GM18517 (cell line): ENCODE data around the gene OR52E6.

Experiments used
- ATAC-seq: cut with Tn5 transposase; IDR thresholded peaks from one replicate; pipeline ENCODE4 v1.9.1; 2021; ENCODE audit warnings: mild to moderate bottlenecking, moderate library complexity; ENCODE audit not compliant: unreplicated experiment

The OR52E6 gene

GRCh38 chr11:5803982-5804381, 37.7 kb downstream of the OR52E6 start:
- ATAC-seq: no peak

DNA sequence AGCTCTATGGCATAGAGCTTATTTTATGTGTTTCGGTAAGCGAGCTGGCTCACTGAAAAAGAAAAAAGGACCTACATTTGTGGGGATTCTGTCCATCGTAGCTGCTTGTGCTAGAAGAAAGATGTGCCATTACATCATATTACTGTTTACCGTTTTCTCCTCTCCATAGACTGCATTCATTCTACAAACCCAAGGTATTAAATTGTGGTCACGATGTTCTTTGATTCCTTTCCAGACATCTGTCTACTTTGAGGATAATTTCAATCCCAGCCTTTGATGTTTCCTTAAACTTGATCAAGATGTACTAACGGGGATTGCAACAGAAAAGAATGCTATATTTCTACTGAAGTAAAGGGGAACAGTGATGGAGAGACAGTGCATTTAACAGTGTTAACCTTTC, 45.2 kb downstream of the OR52E6 start:
- no peak for ATAC-seq

DNA sequence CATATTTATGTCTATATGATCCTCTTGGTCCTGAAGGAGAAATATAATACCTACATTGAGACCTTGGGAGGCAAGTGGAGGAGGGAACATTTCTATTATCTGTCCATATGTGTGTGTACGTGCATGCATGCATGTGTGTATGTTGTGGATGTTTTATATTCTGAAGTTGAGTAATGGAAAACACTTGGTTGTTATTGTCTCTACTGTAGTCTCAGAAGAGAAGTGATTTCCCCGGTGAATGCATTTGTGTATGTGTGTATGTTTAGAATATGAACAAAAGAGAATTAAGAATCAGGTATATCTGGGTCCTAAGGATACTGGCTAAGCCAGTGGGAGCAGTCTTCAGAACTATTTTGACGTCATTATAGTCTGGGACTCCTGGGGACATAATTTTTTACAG, 50.5 kb downstream of the OR52E6 start, which contains the start of gene OR52N1:
Gene OR52N1 (minus strand): TSS at position 101 of the 400 bp plus-strand sequence. CDS start 2,449 bp downstream, outside the sequence.
- ATAC-seq: no peak
